CD1c-positive myeloid dendritic cell (primary cell): Measurements from ENCODE around the gene MIOX.
A peak's percentile ranks its signal among the peaks of the same experiment; 100 is the strongest.

ENCODE experiments used
- DNase-seq: peaks from one replicate; pipeline ENCODE4 v3.0.0-alpha.2; 2016; ENCODE audit errors: extremely low spot score

Gene MIOX

DNA sequence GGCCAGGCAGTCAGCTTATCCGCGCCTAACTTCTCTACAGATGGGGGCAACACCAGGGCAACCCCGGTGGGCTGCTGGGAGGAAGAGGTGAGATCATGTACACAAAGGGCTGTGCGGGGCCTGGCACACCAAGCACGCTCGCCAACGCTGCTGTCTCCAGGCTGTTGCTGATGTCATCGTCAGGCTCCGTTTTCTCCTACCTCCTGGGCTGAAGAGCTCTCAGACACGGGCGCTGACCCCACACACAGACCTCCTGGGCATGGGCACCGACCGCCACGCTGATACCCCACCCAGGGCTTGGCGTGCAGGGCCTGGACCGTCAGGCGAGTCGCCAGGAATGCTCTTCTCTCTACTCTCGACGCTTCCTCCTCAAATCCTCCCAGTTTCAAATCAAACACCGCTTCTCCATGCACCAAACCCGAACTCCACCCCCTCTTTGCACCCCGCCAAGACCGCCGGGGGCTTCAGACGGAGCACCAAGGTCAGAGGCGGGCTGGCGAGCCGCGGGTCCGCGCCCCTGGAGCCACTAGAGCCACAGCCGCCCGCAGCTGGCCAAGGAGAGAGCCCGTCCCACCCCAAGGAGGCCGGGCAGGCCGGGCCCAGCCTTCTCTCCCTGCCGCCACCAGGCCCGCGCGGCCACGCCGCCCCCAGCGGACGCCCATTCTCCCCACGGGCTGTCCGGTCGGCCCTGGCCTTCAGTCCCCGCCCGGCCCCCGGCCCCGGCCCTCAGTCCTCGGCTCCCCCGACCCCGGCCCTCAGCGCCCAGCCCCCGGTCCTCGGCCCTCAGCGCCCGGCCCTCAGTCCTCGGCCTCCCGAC lies 12.6 kb upstream of the MIOX start:
- peak; percentile 35 for DNase-seq

DNA sequence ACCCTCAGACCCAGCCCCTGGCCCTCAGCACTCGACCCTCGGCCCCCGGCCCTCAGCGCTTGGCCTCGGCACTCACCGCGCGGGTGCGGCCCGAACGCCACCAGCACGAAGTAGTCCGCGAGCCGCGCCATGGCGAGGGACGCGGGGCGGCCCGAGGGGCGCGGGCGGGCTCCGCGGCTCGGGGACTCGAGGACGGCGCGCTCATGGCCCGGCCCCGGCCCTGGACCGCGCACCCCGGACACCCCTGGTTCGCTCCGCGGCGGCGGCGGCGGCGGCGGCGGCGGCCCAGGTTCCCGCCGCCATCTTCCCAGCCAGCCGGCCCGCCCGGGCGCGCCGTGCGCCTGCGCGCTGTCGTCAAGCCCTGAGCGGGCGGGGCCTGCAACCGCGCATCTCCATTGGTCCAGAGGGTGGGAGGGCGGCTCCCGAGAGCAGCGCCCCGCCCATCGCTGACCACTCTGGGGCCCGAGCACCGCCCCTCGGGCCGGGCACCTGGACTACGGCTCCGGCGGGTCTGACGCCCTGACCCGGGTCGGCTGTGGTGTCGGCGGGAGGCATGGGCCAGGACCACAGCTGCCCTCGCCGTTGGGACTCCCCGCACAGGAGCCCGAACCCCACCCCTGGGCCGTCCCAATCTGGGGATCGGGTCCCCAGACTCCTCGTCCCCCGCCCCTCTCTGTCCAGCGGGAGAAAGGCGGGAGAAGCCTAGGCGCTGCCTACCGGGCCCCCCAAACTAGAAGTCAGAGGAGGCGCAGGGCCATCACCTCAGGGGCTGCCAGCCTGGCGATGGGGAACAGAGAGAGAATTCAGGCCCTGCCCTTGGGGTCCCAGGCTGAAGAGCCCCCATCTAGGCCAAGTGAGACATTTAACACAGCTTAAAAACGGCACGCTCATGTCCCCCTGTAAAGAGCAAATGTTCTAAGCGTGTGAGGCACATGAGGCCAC lies 11.7 kb upstream of the MIOX start, which contains the start of gene SBF1:
TSS of gene SBF1 (minus strand) at position 326 of the 942 bp plus-strand sequence. CDS start at position 131, 195 bp downstream.
- DNase-seq, result peak; percentile 96

DNA sequence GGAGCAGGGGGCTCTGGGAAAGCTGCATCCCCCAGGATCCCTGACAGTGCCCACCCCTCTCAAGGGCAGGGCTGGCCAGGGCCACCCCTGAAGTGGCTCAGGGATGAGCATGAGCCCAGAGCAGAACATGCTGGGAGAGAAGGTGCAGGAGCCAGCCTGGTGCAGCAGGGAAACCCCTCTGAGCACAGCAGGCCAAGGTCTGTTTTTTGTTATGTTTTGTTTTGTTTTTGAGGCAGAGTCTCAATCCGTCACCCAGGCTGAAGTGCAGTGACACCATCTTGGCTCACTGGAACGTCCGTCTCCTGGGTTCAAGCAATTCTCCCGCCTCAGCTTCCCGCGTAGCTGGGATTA lies 11.0 kb upstream of the MIOX start:
- no peak for DNase-seq

DNA sequence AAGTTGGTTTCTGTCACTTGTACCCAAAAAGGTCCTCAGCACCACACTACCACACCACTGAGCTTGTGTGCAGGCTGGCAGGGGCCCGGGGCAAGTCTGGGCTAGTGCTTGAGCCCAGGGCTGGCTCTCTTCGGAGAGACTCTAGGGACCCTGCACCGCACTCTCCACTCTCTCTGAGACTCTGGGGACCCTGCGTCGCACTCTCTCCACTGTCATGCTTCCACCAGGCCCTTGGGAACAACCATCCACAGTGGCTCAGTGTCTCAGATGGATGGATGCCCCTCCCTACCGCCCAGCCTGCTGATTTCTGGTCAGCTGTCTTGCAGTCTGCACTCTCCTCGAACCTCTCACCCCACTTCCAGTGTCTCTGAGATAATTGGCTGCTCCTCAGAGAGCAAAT lies 9.8 kb upstream of the MIOX start:
- no peak for DNase-seq

DNA sequence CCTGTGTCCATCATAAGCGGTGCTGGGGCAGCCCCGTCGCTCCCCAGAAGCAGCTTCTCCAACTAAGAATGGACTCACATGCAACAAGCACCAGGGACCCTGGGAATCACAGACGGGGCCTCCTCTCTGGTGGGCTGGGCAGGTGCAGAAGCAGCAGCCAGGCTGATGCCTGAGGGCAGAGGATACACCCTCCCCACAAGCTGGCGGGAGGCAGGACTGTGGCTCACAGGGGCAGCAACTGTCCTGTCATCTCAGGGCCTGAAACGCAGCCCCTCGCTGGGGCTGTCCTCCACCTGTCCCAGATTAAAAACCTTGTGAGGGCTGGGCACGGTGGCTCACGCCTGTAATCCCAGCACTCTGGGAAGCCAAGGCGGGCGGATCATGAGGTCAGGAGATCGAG lies 8.7 kb upstream of the MIOX start:
- no peak for DNase-seq

DNA sequence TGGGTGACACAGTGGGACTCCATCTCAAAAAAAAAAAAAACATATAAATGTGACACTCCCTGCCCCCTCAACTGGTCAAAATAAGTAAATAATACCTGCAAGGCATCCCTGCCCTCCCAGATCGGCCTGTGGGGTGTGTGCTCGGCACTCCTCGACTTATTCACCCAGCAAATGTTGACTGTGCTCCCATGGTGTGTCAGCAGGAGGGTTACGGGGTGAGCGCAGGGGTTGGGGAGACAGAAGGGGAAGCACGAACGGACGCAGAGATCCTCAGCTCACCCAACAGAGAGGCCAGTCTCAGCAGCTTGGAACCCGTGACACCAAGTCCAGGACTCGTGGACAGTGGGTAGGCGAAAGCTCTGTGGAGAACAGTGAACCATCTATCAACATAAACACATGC lies 6.9 kb upstream of the MIOX start:
- DNase-seq, result peak; percentile 5

DNA sequence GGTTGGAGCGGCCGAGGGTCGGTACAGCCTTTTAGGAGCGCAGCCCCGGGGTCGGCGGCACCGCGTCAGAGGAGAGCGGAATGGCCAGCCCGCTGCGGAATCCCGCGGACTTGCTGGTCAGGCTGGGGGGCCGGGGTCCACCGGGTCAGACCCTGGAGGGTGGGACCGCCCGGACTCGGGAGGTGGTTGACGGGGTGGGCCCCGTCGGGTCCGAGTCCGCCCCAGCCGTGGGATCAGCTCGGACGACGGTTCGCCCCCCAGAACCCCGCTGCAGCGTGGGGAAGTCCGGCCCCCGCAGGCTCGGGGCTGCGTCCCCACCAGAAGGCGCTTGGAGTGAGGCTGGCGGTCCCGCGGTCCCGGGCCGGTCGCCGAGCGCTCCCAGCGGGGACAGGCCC lies 5.6 kb upstream of the MIOX start:
- DNase-seq, result peak; percentile 16

DNA sequence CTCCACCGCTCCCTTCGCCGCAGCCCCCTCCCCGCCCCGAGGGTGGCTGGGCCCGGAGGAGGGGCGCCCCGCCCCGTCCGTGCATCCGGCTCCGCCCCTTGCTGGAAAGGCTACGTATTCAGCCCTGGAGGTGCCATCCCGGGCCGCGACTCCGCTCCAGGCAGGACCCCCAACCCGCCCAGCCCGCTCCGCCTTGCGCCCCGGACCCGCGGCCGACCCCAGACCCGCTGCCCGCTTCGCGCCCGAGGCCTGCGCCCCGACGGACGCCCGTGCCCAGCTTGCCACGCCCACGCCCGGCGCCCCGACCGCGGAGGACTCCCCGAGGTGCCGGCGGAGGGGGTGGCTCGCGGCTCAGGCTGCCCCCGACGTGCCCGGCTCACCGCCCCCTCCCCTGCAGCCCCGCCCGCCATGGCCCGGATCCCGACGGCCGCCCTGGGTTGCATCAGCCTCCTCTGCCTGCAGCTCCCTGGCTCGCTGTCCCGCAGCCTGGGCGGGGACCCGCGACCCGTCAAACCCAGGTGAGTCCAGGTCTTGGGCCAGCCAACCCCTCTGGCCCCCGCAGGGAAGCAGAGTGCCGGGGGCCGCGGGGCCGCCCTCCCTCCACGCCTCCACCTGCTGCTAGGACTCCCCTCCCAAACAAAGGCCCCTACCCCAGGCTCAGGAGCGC lies 5.1 kb upstream of the MIOX start, which contains the start of gene ADM2:
TSS of gene ADM2 (plus strand) at position 104 of the 667 bp plus-strand sequence. CDS start at position 409, 305 bp downstream.
- peak; percentile 31 for DNase-seq

DNA sequence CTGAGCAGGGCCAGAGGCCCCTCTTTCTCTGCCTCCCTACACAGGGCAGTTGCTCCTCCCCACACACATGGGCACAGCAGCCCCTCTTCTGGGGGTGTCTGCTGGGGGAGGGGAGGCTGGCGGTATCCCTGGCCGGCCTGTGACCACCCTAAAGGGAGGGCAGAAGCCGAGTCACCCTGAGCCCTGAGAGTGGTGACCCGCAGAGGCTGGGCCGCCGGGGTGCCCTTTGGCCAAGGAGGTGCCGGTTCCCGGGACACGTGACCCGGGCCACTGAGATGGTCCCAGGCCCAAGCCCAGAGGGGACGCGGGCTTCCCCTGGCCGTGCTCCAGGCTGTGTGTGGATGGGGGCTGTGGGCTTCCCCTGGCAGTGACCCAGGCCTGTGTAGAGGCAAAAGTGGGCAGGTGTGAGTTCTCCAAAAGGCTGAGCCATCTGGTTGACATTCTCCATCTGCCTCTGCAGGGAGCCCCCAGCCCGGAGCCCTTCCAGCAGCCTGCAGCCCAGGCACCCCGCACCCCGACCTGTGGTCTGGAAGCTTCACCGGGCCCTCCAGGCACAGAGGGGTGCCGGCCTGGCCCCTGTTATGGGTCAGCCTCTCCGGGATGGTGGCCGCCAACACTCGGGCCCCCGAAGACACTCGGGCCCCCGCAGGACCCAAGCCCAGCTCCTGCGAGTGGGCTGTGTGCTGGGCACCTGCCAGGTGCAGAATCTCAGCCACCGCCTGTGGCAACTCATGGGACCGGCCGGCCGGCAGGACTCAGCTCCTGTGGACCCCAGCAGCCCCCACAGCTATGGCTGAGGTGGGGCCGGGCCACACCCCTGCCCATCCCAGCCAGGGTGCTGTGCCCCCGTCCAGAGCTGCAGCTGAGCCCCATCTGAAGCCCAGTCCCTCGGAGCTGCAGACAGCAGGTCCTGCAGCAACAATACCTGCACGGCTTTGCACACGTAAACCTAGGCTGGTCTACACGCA lies 4.3 kb upstream of the MIOX start:
- DNase-seq, result no peak

DNA sequence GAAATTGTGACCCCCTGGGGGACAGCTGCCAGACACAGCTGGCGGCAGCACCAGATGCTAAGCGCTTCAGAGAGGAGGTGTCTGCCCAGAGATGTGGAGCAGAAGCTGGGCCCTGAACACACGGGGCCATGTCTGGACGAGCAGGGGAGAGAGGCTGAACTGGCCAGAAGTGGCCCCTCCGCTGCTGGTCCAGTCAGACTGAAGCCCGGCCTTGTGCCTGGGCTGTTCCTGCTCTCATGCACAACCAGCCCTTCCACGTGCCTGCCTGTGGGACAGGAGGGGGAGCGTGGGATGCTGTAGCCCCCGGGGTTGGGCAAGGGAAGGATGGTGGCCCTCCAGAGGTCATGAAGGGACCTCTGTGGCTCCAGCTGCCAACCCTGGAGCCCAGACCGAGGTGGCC lies 3.6 kb upstream of the MIOX start:
- no peak for DNase-seq

DNA sequence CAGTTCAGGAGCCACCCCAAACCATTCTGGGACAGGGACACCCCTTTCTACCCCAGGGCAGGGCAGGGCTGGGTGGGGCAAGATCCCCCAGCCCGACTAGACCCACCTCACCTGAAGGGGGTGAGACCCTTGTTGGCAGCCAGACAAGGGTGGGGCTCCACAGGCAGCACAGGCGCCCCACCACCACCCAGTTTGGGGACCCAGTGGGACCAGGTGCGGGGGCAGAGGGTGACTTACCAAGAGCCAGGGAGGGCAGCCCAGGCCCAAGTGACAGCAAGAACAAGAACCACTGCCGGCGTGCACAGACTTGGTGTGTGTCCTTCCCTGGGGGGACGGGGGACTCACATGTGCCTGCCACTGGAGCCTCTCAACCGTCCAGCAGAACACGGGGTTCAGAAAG lies 3.1 kb upstream of the MIOX start:
- no peak for DNase-seq

DNA sequence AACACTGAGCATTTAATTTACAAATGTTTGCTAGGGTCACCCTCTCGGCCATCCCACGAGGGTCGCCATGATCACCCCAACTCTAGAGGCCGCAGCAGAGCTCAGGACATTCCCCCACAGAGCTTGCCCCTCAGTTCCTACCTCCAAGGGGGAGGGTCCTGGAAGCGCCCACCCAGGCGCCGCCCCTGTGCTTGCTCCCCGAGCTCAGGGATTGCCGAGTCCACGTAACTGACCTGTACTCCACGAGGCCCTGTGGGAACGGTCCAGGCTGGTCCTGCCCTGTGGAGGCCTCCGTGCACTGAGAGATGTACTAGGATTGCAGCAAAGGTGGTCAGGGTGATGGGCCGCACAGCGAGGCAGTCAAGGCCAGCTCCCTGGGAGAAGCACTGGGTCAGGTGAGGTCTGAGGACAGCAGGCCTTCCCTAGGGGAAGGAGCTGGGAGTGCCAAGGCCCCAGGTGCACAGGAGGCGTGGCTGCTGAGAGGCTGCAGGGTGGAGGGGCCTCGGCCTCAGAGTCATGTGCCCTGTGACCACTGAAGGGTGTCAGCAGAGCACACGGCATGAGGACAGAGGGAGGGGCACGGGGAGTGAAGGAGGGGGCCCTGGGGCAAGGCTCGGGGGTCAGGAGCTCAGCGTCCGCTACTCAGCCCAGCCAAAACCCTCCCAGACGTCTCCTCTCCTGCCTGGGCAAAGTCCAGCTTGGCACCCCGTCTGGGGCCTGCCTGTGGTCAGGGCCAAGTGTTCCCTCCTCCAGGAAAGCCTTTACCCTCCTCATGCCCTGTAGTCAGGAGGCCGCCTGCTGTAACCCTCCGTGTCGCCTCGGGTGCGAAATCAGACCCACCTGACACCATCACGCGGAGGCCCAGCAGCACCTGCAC lies 2.4 kb upstream of the MIOX start:
- no peak for DNase-seq

DNA sequence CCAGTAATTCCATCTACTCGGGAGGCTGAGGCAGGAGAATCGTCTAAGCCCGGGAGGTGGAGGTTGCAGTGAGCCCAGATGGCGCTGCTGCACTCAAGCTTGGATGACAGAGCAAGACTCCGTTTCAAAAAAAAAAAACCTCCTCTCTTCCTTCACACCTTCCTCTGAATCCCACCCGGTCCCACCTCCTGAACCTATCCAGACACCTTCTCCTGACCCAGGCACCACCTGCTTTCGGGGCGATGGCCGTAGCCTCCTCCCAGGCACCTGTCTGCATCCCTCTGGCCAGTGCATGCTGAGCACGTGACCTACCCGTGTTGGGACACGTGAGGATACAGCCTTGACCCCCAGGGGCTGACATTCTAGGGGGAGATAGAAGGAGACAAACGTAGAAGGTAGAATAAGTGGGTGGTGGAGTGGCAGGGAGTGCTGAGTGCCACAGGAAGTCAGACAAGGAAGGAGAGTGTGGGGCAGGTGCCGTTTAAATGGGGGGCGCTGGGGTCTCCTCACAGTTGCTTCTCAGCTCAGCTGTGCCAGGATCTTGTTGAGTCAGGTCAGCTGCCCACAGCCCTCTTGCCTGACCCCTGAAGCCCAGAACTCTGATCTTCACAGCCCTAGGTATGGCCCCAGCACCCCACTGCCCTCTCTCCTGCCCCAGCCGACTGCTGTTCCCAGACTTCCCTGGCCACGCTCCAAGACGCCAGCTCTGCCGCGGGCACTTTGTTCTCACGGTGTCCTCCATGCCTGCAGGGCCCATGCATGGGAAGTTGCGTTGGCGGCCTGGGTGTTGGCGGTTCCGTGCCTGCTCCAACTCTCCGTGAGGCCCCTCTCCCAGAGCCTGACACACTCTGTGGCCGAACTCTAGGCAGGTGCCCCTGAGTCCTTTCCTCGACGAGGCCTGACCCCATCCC lies 1.2 kb upstream of the MIOX start:
- DNase-seq, result no peak

DNA sequence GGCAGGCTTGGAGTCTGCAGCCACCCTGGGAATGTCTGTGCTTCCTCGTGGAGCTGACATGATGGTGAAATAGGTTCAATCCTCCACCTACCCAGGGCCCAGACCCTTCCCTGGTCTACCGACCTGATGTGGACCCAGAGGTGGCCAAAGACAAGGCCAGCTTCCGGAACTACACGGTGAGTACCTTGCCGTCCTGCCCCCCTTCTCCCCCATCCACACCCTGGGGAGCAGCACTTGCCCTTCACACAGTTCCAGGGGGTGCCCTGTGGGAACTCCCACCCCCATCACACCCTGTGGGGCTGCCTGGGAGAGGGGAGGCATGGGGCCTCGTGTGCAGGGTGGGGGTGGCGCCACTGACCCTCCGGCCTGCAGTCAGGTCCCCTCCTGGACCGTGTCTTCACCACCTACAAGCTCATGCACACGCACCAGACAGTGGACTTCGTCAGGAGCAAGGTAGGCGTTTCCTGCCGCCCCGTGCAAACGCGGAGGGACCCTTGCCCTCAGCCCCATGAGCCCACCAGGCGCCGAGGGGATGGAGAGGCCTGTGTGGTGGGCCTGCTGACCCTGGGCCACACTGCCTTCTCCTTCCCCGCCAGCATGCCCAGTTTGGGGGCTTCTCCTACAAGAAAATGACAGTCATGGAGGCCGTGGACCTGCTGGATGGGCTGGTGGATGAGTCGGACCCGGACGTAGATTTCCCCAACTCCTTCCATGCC lies 789 bp downstream of the MIOX start:
- no peak for DNase-seq

DNA sequence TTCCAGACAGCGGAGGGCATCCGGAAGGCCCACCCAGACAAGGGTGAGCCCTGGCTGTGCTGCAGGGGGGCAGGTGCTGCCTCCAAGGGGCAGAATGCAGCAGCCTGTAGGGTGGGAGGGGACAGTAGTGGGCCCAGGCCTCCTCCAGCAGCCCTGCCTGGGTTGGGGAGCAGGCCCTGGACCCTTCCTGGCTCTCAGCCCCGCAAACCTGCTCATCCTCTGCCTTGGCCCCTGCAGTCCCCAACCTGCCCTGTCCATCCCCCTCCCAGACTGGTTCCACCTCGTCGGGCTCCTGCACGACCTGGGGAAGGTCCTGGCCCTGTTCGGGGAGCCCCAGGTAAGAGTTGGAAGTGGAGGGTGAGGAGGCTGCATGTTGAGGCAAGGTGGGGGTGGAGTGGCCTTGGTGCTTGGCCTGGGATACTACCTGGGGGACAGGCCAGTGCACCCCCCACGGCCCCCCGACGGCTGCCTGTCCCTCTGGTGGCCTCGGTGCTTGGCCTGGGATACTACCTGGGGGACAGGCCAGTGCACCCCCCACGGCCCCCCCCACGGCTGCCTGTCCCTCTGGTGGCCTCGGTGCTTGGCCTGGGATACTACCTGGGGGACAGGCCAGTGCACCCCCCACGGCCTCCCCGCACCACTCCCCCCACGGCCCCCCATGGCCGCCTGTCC lies 1.5 kb downstream of the MIOX start:
- DNase-seq, result no peak

DNA sequence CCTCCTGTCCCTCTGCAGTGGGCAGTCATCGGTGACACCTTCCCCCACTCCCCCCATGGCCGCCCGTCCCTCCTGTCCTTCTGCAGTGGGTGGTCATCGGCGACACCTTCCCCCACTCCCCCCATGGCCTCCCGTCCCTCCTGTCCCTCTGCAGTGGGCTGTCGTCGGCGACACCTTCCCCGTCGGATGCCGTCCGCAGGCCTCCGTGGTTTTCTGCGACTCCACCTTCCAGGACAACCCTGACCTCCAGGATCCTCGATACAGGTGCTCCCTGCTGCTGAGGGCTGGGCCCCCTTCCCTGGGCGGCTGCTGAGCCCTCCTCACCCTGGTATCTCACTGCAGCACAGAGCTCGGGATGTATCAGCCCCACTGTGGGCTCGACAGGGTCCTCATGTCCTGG lies 2.2 kb downstream of the MIOX start:
- DNase-seq, result no peak

DNA sequence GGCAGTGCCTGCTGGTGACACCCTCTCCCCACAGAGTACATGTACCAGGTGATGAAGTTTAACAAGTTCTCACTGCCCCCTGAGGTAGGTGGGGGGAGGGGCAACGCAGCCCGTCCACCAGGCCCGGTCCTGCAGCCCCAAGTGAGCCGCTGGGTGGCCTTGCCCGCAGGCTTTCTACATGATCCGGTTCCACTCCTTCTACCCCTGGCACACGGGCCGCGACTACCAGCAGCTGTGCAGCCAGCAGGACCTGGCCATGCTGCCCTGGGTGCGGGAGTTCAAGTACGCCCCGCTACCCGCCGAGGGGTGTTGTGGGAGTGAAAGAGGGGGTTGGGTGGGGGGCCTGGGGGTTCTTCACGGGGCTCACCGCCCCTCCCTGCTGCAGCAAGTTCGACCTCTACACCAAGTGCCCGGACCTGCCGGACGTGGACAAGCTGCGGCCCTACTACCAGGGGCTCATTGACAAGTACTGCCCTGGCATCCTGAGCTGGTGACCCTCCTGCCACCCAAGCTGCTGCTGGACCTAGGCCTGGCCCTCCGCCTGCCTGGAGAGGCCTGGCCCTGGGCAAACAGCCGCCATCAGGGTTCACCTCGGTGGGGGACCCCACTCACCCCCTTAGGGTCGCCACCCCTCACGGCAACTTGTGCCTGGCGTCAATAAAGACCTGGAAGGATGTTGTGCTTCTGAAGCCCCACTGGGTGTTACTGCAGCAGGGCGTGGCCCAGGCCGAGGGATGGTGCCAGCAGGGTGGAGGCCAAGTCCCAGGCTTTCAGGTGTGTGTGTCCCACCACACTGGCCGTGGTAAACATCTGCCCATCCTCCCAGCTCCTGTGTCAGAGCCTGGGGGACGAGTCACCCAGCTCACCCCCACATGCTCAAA lies 2.9 kb downstream of the MIOX start:
- no peak for DNase-seq
